IMR-90 (cell line): ENCODE data around the gene TPO. TPM values are rescaled to one million over a fixed set of nuclear protein-coding genes. Genes with fewer than 3 reads are reported as not detected.
"Not testable (repeated sequence)": the region's sequence is repeated elsewhere in the genome, so short reads cannot be mapped to it uniquely, and the experiment has no call there.

ENCODE experiments used
- ATAC-seq: fragments of 200-7000 bp; cut with Tn5 transposase; 2 replicates; pipeline ENCODE4 v1.9.1; 2020; ENCODE audit warnings: low read depth, mild to moderate bottlenecking, moderate library complexity
- BruUV-seq: library from RNA; stranded (reverse); fragments of 400-500 nt; replicated peaks from 2 replicates; lab custom pipeline; 2021; lab: Mats Ljungman, UMichigan
- CTCF ChIA-PET: fragments of 300-600 bp; formaldehyde crosslinking; extraction: SDS; loops from one replicate; lab custom pipeline; 2021; ENCODE audit warnings: antibody characterized with exemption; lab: Yijun Ruan, JAX
- POLR2A ChIA-PET: fragments of 300-600 bp; sonication (Branson Sonifier 250); formaldehyde crosslinking; loops from one replicate; lab custom pipeline; 2022; ENCODE audit warnings: antibody characterized with exemption; ENCODE audit not compliant: unreplicated experiment; lab: Charles Lee
- DNase-seq: peaks from one replicate; pipeline ENCODE4 v3.0.0; 2013
- H2AFZ ChIP-seq: replicated peaks from 2 replicates; pipeline ENCODE3; 2013; ENCODE audit warnings: low read length, mild to moderate bottlenecking; ENCODE audit not compliant: poor library complexity
- H2AK5ac ChIP-seq: 2 replicates; pipeline ENCODE4 v1.6.1; 2013; ENCODE audit warnings: low read depth, low read length, inconsistent platforms
- H2AK9ac ChIP-seq: replicated peaks from 2 replicates; pipeline ENCODE3; 2013; ENCODE audit warnings: mild to moderate bottlenecking, low read depth, low read length, moderate library complexity; ENCODE audit not compliant: poor library complexity
- H2BK120ac ChIP-seq: 2 replicates; pipeline ENCODE4 v1.6.1; 2013; ENCODE audit warnings: low read depth, low read length, inconsistent platforms
- H2BK15ac ChIP-seq: 3 replicates; pipeline ENCODE4 v1.6.1; 2013; ENCODE audit warnings: low read depth, low read length, inconsistent platforms
- H2BK20ac ChIP-seq: 2 replicates; pipeline ENCODE4 v1.6.1; 2013; ENCODE audit warnings: low read depth, mild to moderate bottlenecking, inconsistent platforms, low read length, moderate library complexity
- H2BK5ac ChIP-seq: 2 replicates; pipeline ENCODE4 v1.6.1; 2013; ENCODE audit warnings: mild to moderate bottlenecking, low read depth, low read length, inconsistent platforms; ENCODE audit not compliant: poor library complexity, severe bottlenecking
- H3K14ac ChIP-seq: replicated peaks from 2 replicates; pipeline ENCODE4 v1.6.1; 2013; ENCODE audit warnings: low read depth, low read length, inconsistent platforms
- H3K18ac ChIP-seq: 2 replicates; pipeline ENCODE4 v1.6.1; 2013; ENCODE audit warnings: low read depth, low read length, control low read depth
- H3K23ac ChIP-seq: 2 replicates; pipeline ENCODE4 v1.6.1; 2013; ENCODE audit warnings: low read depth, low read length, inconsistent platforms
- H3K27ac ChIP-seq: 2 replicates; pipeline ENCODE4 v1.5.1; 2013; ENCODE audit warnings: mild to moderate bottlenecking, control low read depth, low read length; ENCODE audit not compliant: insufficient read depth
- H3K27me3 ChIP-seq: 2 replicates; pipeline ENCODE4 v1.6.1; 2013; ENCODE audit warnings: low read length; ENCODE audit not compliant: control insufficient read depth, insufficient read depth
- H3K36me3 ChIP-seq: 2 replicates; pipeline ENCODE4 v1.6.1; 2013; ENCODE audit warnings: low read length, mixed read lengths; ENCODE audit not compliant: control insufficient read depth, insufficient read depth
- H3K4ac ChIP-seq: 2 replicates; pipeline ENCODE4 v1.6.1; 2013; ENCODE audit warnings: low read depth, low read length, inconsistent platforms
- H3K4me1 ChIP-seq: 2 replicates; pipeline ENCODE4 v1.6.1; 2013; ENCODE audit warnings: low read length, mixed read lengths; ENCODE audit not compliant: control insufficient read depth, insufficient read depth
- H3K4me2 ChIP-seq: 2 replicates; pipeline ENCODE4 v1.6.1; 2013; ENCODE audit warnings: low read depth, mild to moderate bottlenecking, control low read depth, low read length, moderate library complexity
- H3K4me3 ChIP-seq: 2 replicates; pipeline ENCODE4 v1.5.1; 2013; ENCODE audit warnings: low read depth, mild to moderate bottlenecking, control low read depth, low read length, moderate library complexity; ENCODE audit not compliant: insufficient read depth
- H3K56ac ChIP-seq: 2 replicates; pipeline ENCODE4 v1.6.1; 2013; ENCODE audit warnings: low read length, inconsistent platforms; ENCODE audit not compliant: insufficient read depth; ENCODE audit errors: extremely low read depth
- H3K79me1 ChIP-seq, 2 experiments: 2 replicates each; pipeline ENCODE4 v1.6.1; 2013; ENCODE audit warnings: low read length in 2 of 2, inconsistent platforms in 1 of 2, low read depth in 1 of 2
- H3K9ac ChIP-seq: 2 replicates; pipeline ENCODE4 v1.6.1; 2013; ENCODE audit warnings: low read depth, low read length, control low read depth
- H3K9me1 ChIP-seq: 2 replicates; pipeline ENCODE4 v1.6.1; 2013; ENCODE audit warnings: low read length, inconsistent platforms; ENCODE audit not compliant: insufficient read depth
- H3K9me3 ChIP-seq: 2 replicates; pipeline ENCODE4 v1.6.1; 2013; ENCODE audit warnings: low read length; ENCODE audit not compliant: control insufficient read depth, insufficient read depth
- H4K20me1 ChIP-seq: 2 replicates; pipeline ENCODE4 v1.6.1; 2013; ENCODE audit warnings: low read length, inconsistent platforms; ENCODE audit not compliant: insufficient read depth
- H4K5ac ChIP-seq: 2 replicates; pipeline ENCODE4 v1.6.1; 2013; ENCODE audit warnings: mild to moderate bottlenecking, low read depth, low read length, control low read depth
- H4K8ac ChIP-seq, 2 experiments: 2 replicates each; pipeline ENCODE4 v1.6.1; 2013; ENCODE audit warnings: low read depth in 2 of 2, low read length in 2 of 2, control low read depth in 1 of 2, inconsistent platforms in 1 of 2
- H4K91ac ChIP-seq: 2 replicates; pipeline ENCODE4 v1.6.1; 2013; ENCODE audit warnings: low read depth, low read length, inconsistent platforms; ENCODE audit not compliant: insufficient read depth
- WGBS, 2 experiments: methylation state at CpG; one replicate each; pipeline versions ENCODE4 v1.1.5 to v1.1.7; 2013; ENCODE audit warnings: missing lambda C conversion rate in 2 of 2; ENCODE audit not compliant: insufficient read length in 1 of 2; ENCODE audit errors: extremely low coverage in 2 of 2; 5-methylcytosine and 5-hydroxymethylcytosine counted together
- dilution Hi-C: fragments of 300-500 bp; cut with HindIII; formaldehyde crosslinking; loops from one replicate; pipeline ENCODE4 v1.14.3; 2018; ENCODE audit warnings: low sequenced_read_pairs; ENCODE audit not compliant: unreplicated experiment
- in situ Hi-C: fragments of 300-500 bp; cut with MboI; formaldehyde crosslinking; loops from 3 replicates; pipeline ENCODE4 v1.14.3; 2019; ENCODE audit warnings: low sequenced_read_pairs, inconsistent platforms, mixed read lengths
- intact Hi-C: fragments of 100-400 bp; cut with micrococcal nuclease; formaldehyde crosslinking; loops from 2 replicates; pipeline ENCODE4 v1.10.0; 2022
- polyA plus RNA-seq, 3 experiments: library from polyadenylated mRNA; depleted of rRNA; stranded (reverse); fragments of >200 nt; gene quantifications; 2 replicates each; pipeline ENCODE4 v1.2.3, GENCODE V29; 2012; ENCODE audit warnings: low replicate concordance in 1 of 3
- total RNA-seq: library from RNA; depleted of rRNA; stranded (reverse); fragments of >200 nt; gene quantifications from 2 replicates; pipeline ENCODE4 v1.2.3, GENCODE V29; 2012

The TPO gene
- total and polyA plus RNA-seq, 2 of the 4 experiments (the other 2 are of a cell fraction), result not detected

DNA sequence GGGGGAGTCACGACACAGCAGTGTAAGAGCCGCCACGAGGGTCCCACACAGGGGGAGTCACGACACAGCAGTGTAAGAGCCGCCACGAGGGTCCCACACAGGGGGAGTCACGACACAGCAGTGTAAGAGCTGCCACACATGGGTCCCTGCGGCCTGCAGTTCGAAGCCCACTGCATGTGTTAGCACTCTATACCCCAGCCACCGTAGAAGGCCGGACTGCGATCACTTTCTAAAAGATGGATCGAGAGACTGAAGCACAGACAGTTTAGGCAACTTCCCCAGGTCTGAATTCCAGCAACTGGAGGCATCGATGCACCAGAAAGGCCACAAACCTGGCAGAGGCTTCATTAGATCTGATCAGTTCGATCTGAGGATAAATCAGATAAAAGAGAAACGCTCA is 77.1 kb downstream of the TPO start:
- H3K14ac ChIP-seq, BruUV-seq: not testable (repeated sequence)

More for the DNA sequence above, 77.1 kb downstream of the TPO start:
- H2BK15ac ChIP-seq, H3K4me1 ChIP-seq, H3K4me2 ChIP-seq, H4K91ac ChIP-seq, H3K4me3 ChIP-seq, H3K9ac ChIP-seq, H3K79me1 ChIP-seq, H3K56ac ChIP-seq, H3K18ac ChIP-seq, H3K4ac ChIP-seq, H2AK9ac ChIP-seq, H3K23ac ChIP-seq, H4K8ac ChIP-seq, H3K27ac ChIP-seq, in situ Hi-C loops, H3K27me3 ChIP-seq, H3K9me1 ChIP-seq, H3K36me3 ChIP-seq, dilution Hi-C loops, DNase-seq, CTCF ChIA-PET, H2AFZ ChIP-seq, H2AK5ac ChIP-seq, H3K9me3 ChIP-seq, H4K5ac ChIP-seq, ATAC-seq, H2BK5ac ChIP-seq, H2BK20ac ChIP-seq, H4K20me1 ChIP-seq, intact Hi-C loops, POLR2A ChIA-PET, H2BK120ac ChIP-seq: not testable (repeated sequence)
- WGBS, 2 experiments, result 82% methylated on average over 4 of the region's 16 CpGs; no CpG with 5 or more reads in 1 of the 2 experiments
